B cell (primary cell): ENCODE results near the gene E2F3. TPM values are rescaled to one million over a fixed set of nuclear protein-coding genes. Genes with fewer than 3 reads are reported as not detected.

ENCODE experiments used
- ATAC-seq: fragments of 200-7000 bp; cut with Tn5 transposase; one replicate; pipeline ENCODE4 v1.10.0; 2021; ENCODE audit warnings: low read depth, mild to moderate bottlenecking, moderate number of reproducible peaks, moderate library complexity
- CTCF ChIA-PET: fragments of 350-600 bp; sonication (Branson Sonifier 250); formaldehyde crosslinking; loops from one replicate; lab custom pipeline; 2021; ENCODE audit warnings: antibody characterized with exemption, inconsistent platforms; lab: Charles Lee
- POLR2A ChIA-PET: fragments of 350-600 bp; sonication (Branson Sonifier 250); formaldehyde crosslinking; loops from one replicate; lab custom pipeline; 2021; ENCODE audit warnings: antibody characterized with exemption; lab: Charles Lee
- DNase-seq: peaks from one replicate; pipeline ENCODE4 v3.0.0; 2013
- H2AFZ ChIP-seq: 2 replicates; pipeline ENCODE4 v1.6.1; 2012; ENCODE audit warnings: mild to moderate bottlenecking, low read depth, low read length; ENCODE audit not compliant: insufficient read depth, poor library complexity, severe bottlenecking
- H3K27ac ChIP-seq, 2 donors: 1 replicate in 1 of 2; 2 replicates in 1 of 2; pipeline ENCODE4 v1.5.1; 2012 to 2013; ENCODE audit warnings: low read length in 2 of 2, mild to moderate bottlenecking in 2 of 2, moderate library complexity in 1 of 2
- H3K27me3 ChIP-seq, 4 experiments: fragments of 200-600 bp in 1 of 4; sonication (generic) in 1 of 4; replicated peaks in 1 of 4; 1 replicate in 2 of 4; 2 replicates in 2 of 4; pipeline versions ENCODE4 v1.6.1 to v1.7.0; 2013 to 2016; ENCODE audit warnings: low read length in 3 of 4, mild to moderate bottlenecking in 2 of 4, mixed read lengths in 1 of 4, moderate library complexity in 1 of 4; ENCODE audit not compliant: insufficient read depth in 4 of 4, control insufficient read depth in 3 of 4; ENCODE audit errors: control extremely low read depth in 1 of 4
- H3K36me3 ChIP-seq, 2 experiments: replicated peaks in 1 of 2; 1 replicate in 1 of 2; 2 replicates in 1 of 2; pipeline versions ENCODE4 v1.6.1 to v1.7.1; 2013; ENCODE audit warnings: low read length in 1 of 2; ENCODE audit not compliant: insufficient read depth in 2 of 2, control insufficient read depth in 1 of 2; ENCODE audit errors: control extremely low read depth in 1 of 2, extremely low read depth in 1 of 2
- H3K4me1 ChIP-seq, 2 donors: fragments of 200-600 bp in 1 of 2; sonication (generic) in 1 of 2; 1 replicate in 1 of 2; 2 replicates in 1 of 2; pipeline versions ENCODE4 v1.5.1 to v1.6.1; 2013 to 2017; ENCODE audit warnings: low read length in 2 of 2; ENCODE audit not compliant: control insufficient read depth in 2 of 2, insufficient read depth in 2 of 2
- H3K4me2 ChIP-seq: replicated peaks from 2 replicates; pipeline ENCODE3; 2012; ENCODE audit warnings: mild to moderate bottlenecking, low read depth, low read length; ENCODE audit not compliant: poor library complexity, severe bottlenecking
- H3K4me3 ChIP-seq, 5 experiments: fragments of 200-600 bp in 1 of 5; sonication (generic) in 1 of 5; 1 replicate in 3 of 5; 2 replicates in 2 of 5; pipeline versions ENCODE4 v1.5.1 to v1.7.0; 2011 to 2016; ENCODE audit warnings: low read length in 4 of 5, mild to moderate bottlenecking in 4 of 5, low read depth in 2 of 5, control low read depth in 1 of 5, moderate library complexity in 1 of 5; ENCODE audit not compliant: insufficient read depth in 1 of 5; ENCODE audit errors: control extremely low read depth in 1 of 5, extremely low read depth in 1 of 5
- H3K79me2 ChIP-seq: fragments of 200-600 bp; sonication (generic); one replicate; pipeline ENCODE4 v1.6.0; 2016; ENCODE audit warnings: low read length; ENCODE audit not compliant: control insufficient read depth, insufficient read depth
- H3K9ac ChIP-seq: fragments of 200-600 bp; sonication (generic); 2 replicates; pipeline ENCODE4 v1.6.1; 2017; ENCODE audit warnings: mild to moderate bottlenecking, low read length, moderate library complexity
- H3K9me3 ChIP-seq, 3 donors: one replicate each; pipeline versions ENCODE4 v1.6.1 to v1.7.1; 2013; ENCODE audit warnings: low read length in 2 of 3; ENCODE audit not compliant: control insufficient read depth in 2 of 3, insufficient read depth in 1 of 3; ENCODE audit errors: control extremely low read depth in 1 of 3
- H4K20me1 ChIP-seq: 2 replicates; pipeline ENCODE4 v1.6.0; 2012; ENCODE audit warnings: mild to moderate bottlenecking, low read length; ENCODE audit not compliant: insufficient read depth, control insufficient read depth, poor library complexity, severe bottlenecking
- H3K27ac Mint-ChIP-seq: one replicate; pipeline ENCODE4 v1.8.0; 2021; ENCODE audit warnings: mixed read lengths
- H3K27me3 Mint-ChIP-seq: one replicate; pipeline ENCODE4 v1.8.0; 2021; ENCODE audit warnings: mixed read lengths
- H3K4me1 Mint-ChIP-seq: one replicate; pipeline ENCODE4 v1.8.0; 2021; ENCODE audit warnings: mixed read lengths
- H3K4me3 Mint-ChIP-seq: one replicate; pipeline ENCODE4 v1.8.0; 2021; ENCODE audit warnings: mixed read lengths
- H3K9me3 Mint-ChIP-seq: one replicate; pipeline ENCODE4 v1.8.0; 2022; ENCODE audit warnings: mixed read lengths; ENCODE audit not compliant: insufficient read depth
- EZH2 ChIP-seq: IDR thresholded peaks from 2 replicates; pipeline ENCODE4 v1.6.1; 2012; ENCODE audit warnings: borderline replicate concordance, low read depth, mild to moderate bottlenecking, moderate library complexity, low read length; ENCODE audit not compliant: insufficient read depth, poor library complexity, severe bottlenecking
- WGBS: methylation state at CpG from one replicate; pipeline ENCODE4 v1.1.5; 2013; ENCODE audit warnings: missing lambda C conversion rate; ENCODE audit not compliant: insufficient coverage; 5-methylcytosine and 5-hydroxymethylcytosine counted together
- intact Hi-C: fragments of 100-400 bp; cut with micrococcal nuclease; formaldehyde crosslinking; loops from one replicate; pipeline ENCODE4 v1.10.0; 2022
- polyA plus RNA-seq: library from polyadenylated mRNA; depleted of rRNA; stranded (reverse); fragments of >200 nt; gene quantifications from 2 replicates; pipeline ENCODE4 v1.2.3, GENCODE V29; 2012
- total RNA-seq, 2 donors: library from RNA; stranded (reverse); fragments of 120-200 nt in 1 of 2; gene quantifications; 1 replicate in 1 of 2; 2 replicates in 1 of 2; pipeline versions ENCODE4 v1.2.3 to v1.2.4, GENCODE V29; 2013 to 2022
- TF ChIP-seq, protein P1 (sequence below): fragments of 200-600 bp; IDR thresholded peaks from one replicate; pipeline ENCODE4 v1.8.0; 2022; ENCODE audit warnings: antibody characterized with exemption, mild to moderate bottlenecking

Gene E2F3
- total and polyA plus RNA-seq, 2 donors (not counting 1 experiment from before 2014, with no cell fraction given): 2.2 to 8.3 TPM

DNA sequence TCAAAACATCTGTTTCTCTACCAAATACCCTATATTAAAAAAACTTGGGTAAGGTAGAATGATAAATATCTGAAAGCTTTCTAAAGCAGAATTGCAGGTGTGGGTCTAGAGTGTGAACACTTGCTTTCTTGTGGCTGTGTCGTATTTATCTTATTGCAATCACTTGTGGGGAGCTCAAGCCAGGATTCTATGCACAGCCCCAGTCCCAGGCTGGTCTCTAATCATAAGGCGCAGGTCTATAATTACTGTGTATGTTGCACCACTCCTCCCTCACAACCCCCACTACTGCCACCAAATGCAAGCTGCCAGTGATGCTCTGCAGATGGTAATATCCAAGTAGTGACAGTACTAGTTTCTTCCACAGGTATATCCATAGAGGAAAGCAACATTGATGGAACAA lies 2.2 kb upstream of the E2F3 start:
- Histone ChIP-seq H3K4me1 (peaks cover 9 to 15% of the 10 kb centered on the region in 2 donors), H4K20me1 (no peaks in the 10 kb centered on the region), H3K27me3 (peaks cover 0 to 4% (median 0%) of the 10 kb centered on the region in 4 experiments), H3K79me2 (no peaks in the 10 kb centered on the region), H3K27ac (no peak overlapping the region), H2AFZ (no peak overlapping the region), H3K9ac (no peak overlapping the region), H3K4me2 (no peak overlapping the region), H3K9me3 (no peaks in the 10 kb centered on the region), H3K4me3 (no peak overlapping the region), H3K36me3 (no peaks in the 10 kb centered on the region)
- H3K27ac Mint-ChIP-seq: no peak overlapping the region
- no CpG with 5 or more reads among the region's 2 CpGs for WGBS
- DNase-seq (no peak), ATAC-seq (no peak)
- intact Hi-C loops: no loop called here
- ChIA-PET POLR2A (no interaction called here), CTCF (interaction anchor here (0.9 to 2.3 kb wide), 2 partner anchors 109 to 135 kb away, joined by 3 to 6 read pairs; partner anchors contain the start of gene CDKAL1)
- TF ChIP-seq, protein P1, sequence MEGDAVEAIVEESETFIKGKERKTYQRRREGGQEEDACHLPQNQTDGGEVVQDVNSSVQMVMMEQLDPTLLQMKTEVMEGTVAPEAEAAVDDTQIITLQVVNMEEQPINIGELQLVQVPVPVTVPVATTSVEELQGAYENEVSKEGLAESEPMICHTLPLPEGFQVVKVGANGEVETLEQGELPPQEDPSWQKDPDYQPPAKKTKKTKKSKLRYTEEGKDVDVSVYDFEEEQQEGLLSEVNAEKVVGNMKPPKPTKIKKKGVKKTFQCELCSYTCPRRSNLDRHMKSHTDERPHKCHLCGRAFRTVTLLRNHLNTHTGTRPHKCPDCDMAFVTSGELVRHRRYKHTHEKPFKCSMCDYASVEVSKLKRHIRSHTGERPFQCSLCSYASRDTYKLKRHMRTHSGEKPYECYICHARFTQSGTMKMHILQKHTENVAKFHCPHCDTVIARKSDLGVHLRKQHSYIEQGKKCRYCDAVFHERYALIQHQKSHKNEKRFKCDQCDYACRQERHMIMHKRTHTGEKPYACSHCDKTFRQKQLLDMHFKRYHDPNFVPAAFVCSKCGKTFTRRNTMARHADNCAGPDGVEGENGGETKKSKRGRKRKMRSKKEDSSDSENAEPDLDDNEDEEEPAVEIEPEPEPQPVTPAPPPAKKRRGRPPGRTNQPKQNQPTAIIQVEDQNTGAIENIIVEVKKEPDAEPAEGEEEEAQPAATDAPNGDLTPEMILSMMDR: no peak
- TF ChIP-seq EZH2: no peak
- H3K27me3 Mint-ChIP-seq: no peaks in the 10 kb centered on the region
- H3K9me3 Mint-ChIP-seq: no peaks in the 10 kb centered on the region
- H3K4me3 Mint-ChIP-seq: no peak overlapping the region
- peaks cover 17% of the 10 kb centered on the region for H3K4me1 Mint-ChIP-seq

DNA sequence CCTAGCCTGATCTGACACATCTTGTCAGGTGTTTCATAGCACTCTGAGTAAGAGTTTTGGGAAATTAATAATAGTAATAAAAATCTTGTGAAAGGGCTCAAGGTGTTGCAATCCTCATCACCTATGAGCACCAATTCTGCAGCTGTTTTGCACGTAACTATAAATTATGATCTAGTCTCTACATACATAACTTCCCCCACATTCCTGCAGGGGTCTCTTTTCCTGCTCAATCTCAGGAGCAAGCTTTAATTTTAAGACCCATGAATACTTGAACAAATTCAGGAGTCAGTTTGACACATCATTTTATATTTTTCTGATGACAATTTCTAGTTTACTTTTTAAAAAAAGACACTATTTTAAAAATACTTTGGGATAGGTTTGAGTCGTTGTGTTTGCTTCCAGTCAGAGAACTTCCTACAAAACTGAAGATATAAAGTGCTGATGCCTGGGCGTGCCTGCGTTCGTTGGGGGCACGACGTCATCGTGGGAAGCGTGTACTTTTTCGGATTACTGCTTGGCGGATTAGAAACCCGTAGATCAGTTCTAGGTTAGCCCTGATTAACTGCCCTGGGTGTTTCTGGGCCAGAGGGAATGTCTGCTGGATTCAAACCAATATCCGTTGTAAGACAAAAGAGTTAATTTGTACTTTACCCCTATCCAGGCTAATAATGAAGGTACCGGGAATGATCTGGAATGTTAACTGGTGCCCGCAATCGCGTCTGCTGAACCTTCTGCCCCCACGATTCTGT lies 1.0 kb upstream of the E2F3 start:
- Mint-ChIP-seq H3K4me3 (peak overlapping the region; percentile 94), H3K4me1 (peaks cover 21% of the 10 kb centered on the region), H3K27ac (peak overlapping the region; percentile 90), H3K27me3 (no peaks in the 10 kb centered on the region), H3K9me3 (no peaks in the 10 kb centered on the region)
- WGBS: 3% methylated on average over 16 of the region's 18 CpGs
- no peaks in the 10 kb centered on the region for H4K20me1 ChIP-seq
- H3K36me3 ChIP-seq: peaks cover 0 to 2% of the 10 kb centered on the region in 2 experiments
- H3K79me2 ChIP-seq: peaks cover 3% of the 10 kb centered on the region
- peak overlapping the region; percentile 96 for H3K4me2 ChIP-seq
- ChIA-PET CTCF (interaction anchor here (1.1 to 2.3 kb wide), 2 partner anchors 110 to 127 kb away, joined by 5 to 6 read pairs; no protein-coding TSS in a partner anchor), POLR2A (no interaction called here)
- no peak overlapping the region for H3K27ac ChIP-seq
- H3K4me1 ChIP-seq: peaks cover 14 to 17% of the 10 kb centered on the region in 2 donors
- ATAC-seq (no peak), DNase-seq (peak; percentile 57)
- intact Hi-C loops: loop anchor here (1.0 to 2.0 kb wide), 4 partner anchors 80 to 1192 kb away; partner anchors contain the start of genes CDKAL1 and SOX4
- peak overlapping the region; percentile 64 to 92 (median 79) for H3K4me3 ChIP-seq
- peak overlapping the region; percentile 86 for H3K9ac ChIP-seq
- H3K9me3 ChIP-seq: no peaks in the 10 kb centered on the region
- no peaks in the 10 kb centered on the region for H3K27me3 ChIP-seq
- H2AFZ ChIP-seq: peak overlapping the region; percentile 76
- TF ChIP-seq EZH2: no peak
- TF ChIP-seq, protein P1: peak; percentile 27
